ENCODE measurements around the gene HCRTR1. TPM values are rescaled to one million over a fixed set of nuclear protein-coding genes. Genes with fewer than 3 reads are reported as not detected.

The HCRTR1 gene
- total RNA-seq, 2 experiments from 2014 or later, result not detected

DNA sequence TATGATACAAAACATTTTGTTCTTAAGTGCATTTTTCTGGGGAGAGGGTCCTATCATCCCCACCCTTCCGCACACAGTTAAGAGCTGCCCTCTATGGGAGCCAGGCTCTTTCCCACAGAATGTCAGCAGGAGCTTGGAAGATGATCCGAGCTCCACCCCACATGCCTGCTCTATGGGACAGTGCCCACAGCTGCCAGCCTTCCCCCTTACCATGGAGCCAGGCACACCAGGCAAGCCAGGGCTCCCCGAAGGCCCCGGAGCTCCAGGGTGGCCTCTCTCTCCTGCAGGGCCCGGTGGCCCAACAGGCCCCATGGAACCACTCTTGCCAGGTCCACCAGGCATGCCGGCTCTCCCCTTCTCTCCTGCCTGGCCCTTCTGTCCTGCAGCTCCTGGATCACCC is 37.6 kb downstream of the HCRTR1 start:
- Mint-ChIP-seq H3K27me3 (no peaks in the 10 kb centered on the region), H3K4me3 (no peak overlapping the region), H3K36me3 (ENCODE audit: low read depth) (no peaks in the 10 kb centered on the region), H3K9me3 (ENCODE audit: low read depth) (no peaks in the 10 kb centered on the region), H3K27ac (no peak overlapping the region), H3K4me1 (no peaks in the 10 kb centered on the region)
- ATAC-seq (no peak), DNase-seq (no peak)
- intact Hi-C loops (cut with DNase I, micrococcal nuclease), result no loop called here
- POLR2A ChIA-PET, result no interaction called here
- CTCF ChIA-PET, result no interaction called here

DNA sequence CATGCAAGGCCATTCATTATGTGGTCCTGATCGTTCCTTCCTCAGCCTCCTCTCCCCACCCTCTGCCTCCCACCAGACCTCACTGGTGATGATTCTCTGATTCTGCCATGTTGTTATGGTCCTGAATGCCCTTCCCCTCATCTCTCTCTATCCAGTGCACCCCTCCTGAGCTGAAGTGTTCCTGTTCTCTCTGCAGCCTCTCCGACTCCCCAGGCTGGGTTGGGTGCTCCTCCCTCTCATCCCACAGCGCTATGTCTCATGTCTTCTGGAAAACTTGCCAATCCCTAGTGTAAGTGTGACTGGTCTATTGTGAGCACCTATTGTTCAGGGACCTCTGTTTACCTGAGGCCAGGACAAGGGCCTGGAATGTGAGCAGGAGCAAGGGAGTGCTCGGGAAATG is 38.3 kb downstream of the HCRTR1 start:
- no peak overlapping the region for H3K27ac Mint-ChIP-seq
- POLR2A ChIA-PET, result no interaction called here
- ATAC-seq, result no peak
- H3K4me3 Mint-ChIP-seq, result no peak overlapping the region
- H3K36me3 Mint-ChIP-seq (ENCODE audit: low read depth), result no peaks in the 10 kb centered on the region
- no peak for DNase-seq
- no peaks in the 10 kb centered on the region for H3K4me1 Mint-ChIP-seq
- intact Hi-C loops (cut with DNase I, micrococcal nuclease), result no loop called here
- CTCF ChIA-PET, result interaction anchor here (0.6 to 3.3 kb wide), 2 partner anchors 11 to 133 kb away, joined by 3 to 8 read pairs; no protein-coding TSS in a partner anchor
- H3K27me3 Mint-ChIP-seq, result no peaks in the 10 kb centered on the region
- no peaks in the 10 kb centered on the region for H3K9me3 Mint-ChIP-seq (ENCODE audit: low read depth)

DNA sequence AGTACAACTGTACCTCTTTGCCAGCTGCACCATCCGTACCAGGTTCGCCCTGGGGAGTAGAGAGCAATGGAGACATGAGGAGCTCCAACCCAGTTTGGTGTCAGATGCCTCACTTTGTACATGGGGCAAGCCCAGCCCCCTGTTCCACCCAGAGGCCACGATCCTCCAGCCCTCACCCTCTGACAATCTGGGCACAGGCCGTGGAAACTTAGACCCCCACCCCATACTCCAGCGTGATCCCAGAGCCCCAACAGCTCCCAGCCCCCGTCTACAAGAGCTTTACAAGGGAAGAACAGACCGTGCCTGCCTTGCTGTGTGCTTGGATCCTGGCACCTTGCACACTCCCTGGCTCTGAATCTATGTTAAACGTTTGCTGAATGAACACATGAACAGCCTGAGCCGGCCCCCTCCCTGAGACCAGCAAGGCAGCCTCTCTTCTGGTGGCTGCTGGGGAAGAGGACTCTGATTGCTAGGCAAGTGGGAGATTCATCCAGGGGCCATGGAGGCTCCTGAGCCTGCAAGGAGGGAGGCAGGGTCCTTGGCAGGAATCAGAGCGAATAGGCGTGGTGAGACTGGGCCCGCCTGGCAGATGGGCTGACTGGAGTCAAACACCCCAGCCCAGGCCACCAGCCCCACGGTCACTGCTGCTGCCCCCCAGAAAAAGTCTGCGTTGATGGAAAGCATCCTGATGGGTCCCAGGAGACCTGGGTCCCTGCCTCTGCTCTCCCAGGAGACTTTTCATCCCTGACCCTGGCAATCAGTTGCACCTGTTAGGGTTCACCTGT is 39.7 kb downstream of the HCRTR1 start:
- no peak overlapping the region for H3K4me3 Mint-ChIP-seq
- CTCF ChIA-PET, result interaction anchor here (0.6 to 3.3 kb wide), 3 partner anchors 17 to 132 kb away, joined by 3 to 8 read pairs (median 4); no protein-coding TSS in a partner anchor
- intact Hi-C loops (cut with DNase I, micrococcal nuclease), result no loop called here
- ATAC-seq (no peak), DNase-seq (no peak)
- no peaks in the 10 kb centered on the region for H3K27me3 Mint-ChIP-seq
- POLR2A ChIA-PET, result no interaction called here
- no peaks in the 10 kb centered on the region for H3K36me3 Mint-ChIP-seq (ENCODE audit: low read depth)
- no peak overlapping the region for H3K27ac Mint-ChIP-seq
- H3K4me1 Mint-ChIP-seq, result no peaks in the 10 kb centered on the region
- H3K9me3 Mint-ChIP-seq (ENCODE audit: low read depth), result no peaks in the 10 kb centered on the region

DNA sequence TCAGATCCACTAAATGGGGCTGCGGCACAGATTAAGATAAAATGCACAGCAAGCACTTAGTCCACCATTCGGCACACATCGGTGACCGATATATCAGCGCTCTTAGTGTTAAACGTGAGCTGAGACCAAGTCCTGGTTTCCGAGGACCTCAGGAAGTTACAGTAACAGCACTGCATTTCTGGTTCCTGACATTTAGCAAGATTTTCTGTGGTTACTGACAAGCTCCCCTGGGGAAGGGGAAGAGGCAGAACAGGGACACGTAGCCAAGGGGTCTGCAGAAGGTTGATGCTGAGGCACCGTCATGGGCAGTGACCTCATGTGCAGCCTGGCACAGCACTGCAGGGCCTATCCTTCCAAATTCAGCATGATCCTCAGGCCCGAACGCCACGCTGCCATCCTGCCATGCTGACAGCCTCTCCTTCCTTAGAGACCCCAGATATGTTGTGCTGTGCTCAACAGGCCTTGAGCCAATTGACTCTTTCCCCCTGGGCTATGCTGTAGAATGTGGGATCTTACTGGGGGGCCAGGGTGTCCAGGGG is 40.6 kb downstream of the HCRTR1 start:
- DNase-seq (no peak), ATAC-seq (no peak)
- Mint-ChIP-seq H3K4me3 (no peak overlapping the region), H3K4me1 (no peaks in the 10 kb centered on the region), H3K9me3 (ENCODE audit: low read depth) (no peaks in the 10 kb centered on the region), H3K27ac (no peak overlapping the region), H3K36me3 (ENCODE audit: low read depth) (no peaks in the 10 kb centered on the region), H3K27me3 (no peaks in the 10 kb centered on the region)
- intact Hi-C loops (cut with DNase I, micrococcal nuclease), result no loop called here
- CTCF ChIA-PET, result interaction anchor here (0.6 to 3.3 kb wide), 3 partner anchors 17 to 131 kb away, joined by 3 to 8 read pairs (median 4); no protein-coding TSS in a partner anchor
- POLR2A ChIA-PET, result no interaction called here

DNA sequence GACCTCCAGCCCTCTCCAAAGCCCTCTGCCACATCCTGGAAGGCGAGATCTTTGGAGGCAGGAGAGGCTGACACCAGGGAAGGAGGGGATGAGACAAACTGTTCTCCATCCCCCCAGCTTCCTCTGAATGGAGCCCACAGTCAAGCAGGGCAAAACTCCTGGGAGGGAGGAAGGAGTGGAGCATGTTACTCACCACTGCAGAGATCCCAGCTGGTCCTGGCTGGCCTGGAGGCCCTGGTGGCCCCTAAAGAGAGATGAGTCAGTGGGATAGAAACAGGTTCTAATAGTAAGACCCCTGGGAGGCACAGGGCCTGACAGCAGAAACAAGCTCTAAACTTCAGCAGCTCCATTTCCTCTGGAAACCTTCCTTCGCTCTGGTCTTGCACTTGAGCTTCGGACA is 41.2 kb downstream of the HCRTR1 start:
- ATAC-seq (no peak), DNase-seq (no peak)
- Mint-ChIP-seq H3K27me3 (no peaks in the 10 kb centered on the region), H3K9me3 (ENCODE audit: low read depth) (no peaks in the 10 kb centered on the region), H3K4me3 (no peak overlapping the region), H3K36me3 (ENCODE audit: low read depth) (no peaks in the 10 kb centered on the region), H3K27ac (no peak overlapping the region), H3K4me1 (no peaks in the 10 kb centered on the region)
- ChIA-PET CTCF (interaction anchor here (0.8 to 3.3 kb wide), 3 partner anchors 19 to 130 kb away, joined by 3 to 8 read pairs (median 4); no protein-coding TSS in a partner anchor), POLR2A (no interaction called here)
- intact Hi-C loops (cut with DNase I, micrococcal nuclease), result no loop called here

DNA sequence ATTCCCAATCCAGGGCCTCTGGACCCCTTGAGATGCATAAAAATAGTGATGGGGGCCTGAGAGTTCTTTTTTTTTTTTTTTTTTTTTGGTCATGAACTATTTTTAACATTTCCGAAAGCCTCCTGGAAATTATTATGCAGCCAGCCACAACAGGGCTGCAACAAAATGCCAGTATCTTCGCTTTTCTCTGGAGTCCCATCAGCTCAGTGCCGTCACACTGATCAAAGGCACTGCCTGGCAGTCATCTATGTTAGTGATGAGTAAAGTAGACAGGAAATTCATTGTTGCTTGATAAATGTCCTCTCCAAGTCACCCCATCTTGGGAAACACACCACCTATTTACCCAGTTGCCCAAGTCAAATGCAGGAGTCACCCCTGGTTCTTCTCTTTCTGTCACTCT is 42.4 kb downstream of the HCRTR1 start:
- no peak for DNase-seq
- no peak overlapping the region for H3K27ac Mint-ChIP-seq
- H3K9me3 Mint-ChIP-seq (ENCODE audit: low read depth), result no peaks in the 10 kb centered on the region
- no peaks in the 10 kb centered on the region for H3K4me1 Mint-ChIP-seq
- ChIA-PET CTCF (interaction anchor here (0.7 to 1.1 kb wide), 4 partner anchors 15 to 129 kb away, joined by 3 to 7 read pairs (median 3); partner anchors contain the start of gene PEF1), POLR2A (no interaction called here)
- H3K4me3 Mint-ChIP-seq, result no peak overlapping the region
- intact Hi-C loops (cut with DNase I, micrococcal nuclease), result loop anchor here (5.0 to 10.0 kb wide), 2 partner anchors 47 to 305 kb away; no protein-coding TSS in a partner anchor
- no peaks in the 10 kb centered on the region for H3K36me3 Mint-ChIP-seq (ENCODE audit: low read depth)
- ATAC-seq, result no peak
- no peaks in the 10 kb centered on the region for H3K27me3 Mint-ChIP-seq

DNA sequence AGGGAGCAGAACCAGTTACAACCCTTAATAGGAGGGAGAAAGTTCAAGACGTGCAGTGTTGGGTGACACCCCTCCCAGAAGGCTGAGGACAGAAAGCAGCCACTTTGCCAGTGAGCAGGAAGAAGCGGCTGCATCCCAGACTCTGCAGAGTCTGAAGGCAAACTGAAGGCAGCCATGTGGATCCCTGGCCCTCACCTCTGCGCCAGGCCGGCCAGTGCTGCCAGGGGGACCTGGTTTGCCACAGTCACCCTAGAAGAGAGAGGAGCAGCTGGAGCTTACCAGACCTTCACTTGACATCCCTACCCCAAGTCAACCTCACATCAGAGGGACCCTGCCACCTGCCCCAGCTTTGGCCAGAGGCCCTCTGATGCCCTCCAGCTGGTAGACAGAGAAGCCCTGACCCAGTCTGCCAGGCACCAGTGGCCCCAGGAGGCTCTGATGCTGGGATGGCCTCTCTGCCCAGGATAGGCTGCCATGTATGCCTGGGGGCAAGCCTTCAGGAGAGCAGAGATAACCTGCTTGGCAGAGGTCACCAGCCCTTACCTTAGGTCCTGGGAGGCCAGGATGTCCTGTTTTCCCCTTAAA is 43.5 kb downstream of the HCRTR1 start:
- Mint-ChIP-seq H3K36me3 (ENCODE audit: low read depth) (no peaks in the 10 kb centered on the region), H3K4me3 (no peak overlapping the region), H3K27ac (no peak overlapping the region), H3K4me1 (no peaks in the 10 kb centered on the region), H3K9me3 (ENCODE audit: low read depth) (no peaks in the 10 kb centered on the region), H3K27me3 (no peaks in the 10 kb centered on the region)
- intact Hi-C loops (cut with DNase I, micrococcal nuclease), result loop anchor here (5.0 to 10.0 kb wide), 2 partner anchors 46 to 304 kb away; no protein-coding TSS in a partner anchor
- no peak for DNase-seq
- no peak for ATAC-seq
- ChIA-PET CTCF (interaction anchor here (0.8 to 1.0 kb wide), 3 partner anchors 16 to 128 kb away, joined by 3 to 6 read pairs (median 3); partner anchors contain the start of gene PEF1), POLR2A (interaction anchor here (0.8 kb wide), 1 partner anchor 16 kb away, joined by 6 read pairs; the partner anchor contains the start of gene PEF1)

DNA sequence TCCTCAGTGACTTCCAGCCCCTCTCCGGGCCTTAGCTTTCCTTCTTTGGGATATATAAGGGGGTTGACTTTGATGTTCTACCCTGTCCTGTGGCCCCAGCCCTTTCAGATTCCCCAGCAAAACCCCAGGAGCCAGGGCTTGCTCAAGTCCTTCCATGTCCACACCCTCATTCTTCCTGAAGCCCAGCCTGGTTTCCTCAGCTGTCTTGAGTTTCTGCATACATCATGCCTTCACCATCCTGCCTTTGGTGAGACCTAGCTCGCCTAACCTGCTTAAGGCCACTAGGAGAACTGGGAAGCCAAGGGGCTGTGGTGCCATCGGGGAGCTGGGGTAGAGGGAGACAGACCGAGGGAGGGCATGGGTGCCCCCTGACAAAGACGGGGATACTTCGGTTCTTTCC is 44.4 kb downstream of the HCRTR1 start:
- H3K9me3 Mint-ChIP-seq (ENCODE audit: low read depth), result no peaks in the 10 kb centered on the region
- H3K27me3 Mint-ChIP-seq, result no peaks in the 10 kb centered on the region
- intact Hi-C loops (cut with DNase I, micrococcal nuclease), result loop anchor here (5.0 to 10.0 kb wide), 2 partner anchors 45 to 303 kb away; no protein-coding TSS in a partner anchor
- CTCF ChIA-PET, result interaction anchor here (0.7 to 1.0 kb wide), 4 partner anchors 8 to 127 kb away, joined by 3 to 6 read pairs (median 4); partner anchors contain the start of gene PEF1
- H3K4me1 Mint-ChIP-seq, result no peaks in the 10 kb centered on the region
- no peak overlapping the region for H3K4me3 Mint-ChIP-seq
- ATAC-seq (no peak), DNase-seq (no peak)
- H3K36me3 Mint-ChIP-seq (ENCODE audit: low read depth), result no peaks in the 10 kb centered on the region
- no peak overlapping the region for H3K27ac Mint-ChIP-seq
- POLR2A ChIA-PET, result interaction anchor here (0.8 kb wide), 1 partner anchor 17 kb away, joined by 6 read pairs; the partner anchor contains the start of gene PEF1

DNA sequence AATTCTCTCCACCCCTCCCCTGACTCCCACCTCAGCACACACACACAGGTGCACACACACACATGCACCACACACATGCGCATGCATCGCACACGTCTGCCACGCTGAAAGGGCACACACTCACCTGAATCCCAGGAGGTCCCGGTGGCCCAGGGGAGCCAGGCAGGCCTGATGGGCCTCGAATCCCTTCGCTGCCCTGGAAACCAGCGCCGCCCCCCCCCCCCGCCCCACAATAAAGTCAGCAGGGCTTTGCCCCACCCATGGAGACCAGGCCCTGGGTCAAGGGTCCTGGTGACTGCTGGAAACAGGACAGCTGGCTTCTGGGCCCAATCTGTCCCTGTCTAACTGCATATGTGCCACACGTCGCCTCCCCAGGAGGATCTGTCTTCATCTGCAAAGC is 45.0 kb downstream of the HCRTR1 start:
- Mint-ChIP-seq H3K4me3 (no peak overlapping the region), H3K27ac (no peak overlapping the region), H3K9me3 (ENCODE audit: low read depth) (no peaks in the 10 kb centered on the region), H3K36me3 (ENCODE audit: low read depth) (no peaks in the 10 kb centered on the region), H3K4me1 (no peaks in the 10 kb centered on the region), H3K27me3 (no peaks in the 10 kb centered on the region)
- no peak for DNase-seq
- ChIA-PET POLR2A (no interaction called here), CTCF (interaction anchor here (0.7 to 3.3 kb wide), 4 partner anchors 8 to 126 kb away, joined by 3 to 27 read pairs (median 4); partner anchors contain the start of gene PEF1)
- ATAC-seq, result no peak
- intact Hi-C loops (cut with DNase I, micrococcal nuclease), result loop anchor here (5.0 to 10.0 kb wide), 2 partner anchors 45 to 302 kb away; no protein-coding TSS in a partner anchor

DNA sequence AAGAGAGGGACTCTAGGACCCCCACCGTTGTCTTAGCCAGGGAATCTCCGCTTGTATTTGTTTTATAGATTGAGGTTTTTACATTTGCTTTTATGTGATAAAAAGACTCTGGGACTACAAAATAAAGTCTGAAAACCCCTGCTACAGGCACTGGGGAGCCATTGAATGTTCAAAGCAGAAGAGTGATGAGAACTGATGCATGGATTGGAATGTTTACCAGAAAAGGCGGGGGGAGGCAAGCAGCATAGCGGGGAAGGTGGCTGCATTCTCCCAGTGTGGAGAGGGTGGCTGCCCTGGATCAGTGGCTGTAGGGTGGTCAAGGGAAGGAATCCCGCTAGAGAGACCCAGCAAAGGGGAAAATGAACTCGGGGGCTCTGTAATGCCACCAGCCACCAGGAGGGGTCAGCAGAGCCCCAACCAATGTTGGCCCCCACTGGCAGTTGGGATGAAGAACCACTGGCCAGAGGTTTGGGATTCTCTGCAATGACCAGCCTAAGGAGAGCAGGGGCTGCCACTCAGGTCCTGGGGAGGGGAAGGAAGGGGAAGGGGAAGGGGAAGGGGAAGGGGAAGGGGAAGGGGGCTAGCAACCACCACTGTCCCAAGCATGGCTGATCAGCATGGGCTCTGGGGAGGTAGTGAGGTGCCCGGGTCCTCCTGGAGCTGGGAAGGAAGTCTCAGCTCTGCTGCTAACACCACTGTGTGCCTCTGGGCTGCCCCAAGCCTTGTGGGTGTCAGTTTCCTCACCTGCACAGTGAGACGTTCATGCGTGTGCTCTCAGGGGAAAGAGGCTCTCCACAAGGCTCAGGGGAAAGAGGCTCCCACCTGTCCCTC is 46.3 kb downstream of the HCRTR1 start:
- Mint-ChIP-seq H3K4me3 (no peak overlapping the region), H3K9me3 (ENCODE audit: low read depth) (no peaks in the 10 kb centered on the region), H3K27ac (no peak overlapping the region), H3K36me3 (ENCODE audit: low read depth) (no peaks in the 10 kb centered on the region), H3K27me3 (no peaks in the 10 kb centered on the region), H3K4me1 (no peaks in the 10 kb centered on the region)
- ChIA-PET POLR2A (interaction anchor here (0.7 kb wide), 1 partner anchor 103 kb away, joined by 3 read pairs; no protein-coding TSS in a partner anchor), CTCF (interaction anchor here (0.7 to 3.3 kb wide), 9 partner anchors 19 to 398 kb away, joined by 3 to 27 read pairs (median 3); partner anchors contain the start of gene PEF1)
- ATAC-seq, result peak; percentile 55
- peak; percentile 71 for DNase-seq
- intact Hi-C loops (cut with DNase I, micrococcal nuclease), result loop anchor here (1.0 to 10.0 kb wide), 5 partner anchors 41 to 301 kb away; no protein-coding TSS in a partner anchor
